ACC112 (cell line): Measurements from ENCODE around the gene STAT5A.
"Not testable (repeated sequence)": the region's sequence is repeated elsewhere in the genome, so short reads cannot be mapped to it uniquely, and the experiment has no call there.

Experiments
- H2AFZ ChIP-seq: fragments of 200-600 bp; sonication (generic); one replicate; pipeline ENCODE4 v1.6.0; 2017; ENCODE audit warnings: antibody characterized with exemption, low read length; ENCODE audit not compliant: unreplicated experiment
- H3K27ac ChIP-seq: fragments of 200-600 bp; sonication (generic); 2 replicates; pipeline ENCODE4 v1.5.1; 2014; ENCODE audit warnings: low read depth, mild to moderate bottlenecking, antibody characterized with exemption, low read length, moderate library complexity
- H3K27me3 ChIP-seq: fragments of 200-600 bp; sonication (generic); 2 replicates; pipeline ENCODE4 v1.6.1; 2014; ENCODE audit warnings: mild to moderate bottlenecking, antibody characterized with exemption, low read length, moderate library complexity, mixed read lengths; ENCODE audit not compliant: insufficient read depth
- H3K36me3 ChIP-seq: fragments of 200-600 bp; sonication (generic); 2 replicates; pipeline ENCODE4 v1.6.1; 2016; ENCODE audit warnings: mild to moderate bottlenecking, antibody characterized with exemption, low read length, moderate library complexity, mixed read lengths; ENCODE audit not compliant: insufficient read depth
- H3K4me1 ChIP-seq: fragments of 200-600 bp; sonication (generic); one replicate; pipeline ENCODE4 v1.6.1; 2016; ENCODE audit warnings: low read length, mixed read lengths; ENCODE audit not compliant: insufficient read depth, unreplicated experiment, control insufficient read depth
- H3K4me3 ChIP-seq: fragments of 200-600 bp; sonication (generic); 2 replicates; pipeline ENCODE4 v1.5.1; 2014; ENCODE audit warnings: mild to moderate bottlenecking, low read depth, low read length
- H3K79me2 ChIP-seq: fragments of 200-600 bp; sonication (generic); one replicate; pipeline ENCODE4 v1.6.0; 2016; ENCODE audit warnings: low read length; ENCODE audit not compliant: control insufficient read depth, unreplicated experiment, insufficient read depth

Gene STAT5A

GRCh38 chr17:42248351-42249179 is 39.7 kb upstream of the STAT5A start:
- Histone ChIP-seq H3K27ac (peak overlapping the region; percentile 60), H3K4me1 (peaks cover 22% of the 10 kb centered on the region), H3K27me3 (no peaks in the 10 kb centered on the region), H3K4me3 (peak overlapping the region; percentile 68), H3K36me3 (no peaks in the 10 kb centered on the region), H2AFZ (peak overlapping the region; percentile 88), H3K79me2 (peaks cover 18% of the 10 kb centered on the region)

DNA sequence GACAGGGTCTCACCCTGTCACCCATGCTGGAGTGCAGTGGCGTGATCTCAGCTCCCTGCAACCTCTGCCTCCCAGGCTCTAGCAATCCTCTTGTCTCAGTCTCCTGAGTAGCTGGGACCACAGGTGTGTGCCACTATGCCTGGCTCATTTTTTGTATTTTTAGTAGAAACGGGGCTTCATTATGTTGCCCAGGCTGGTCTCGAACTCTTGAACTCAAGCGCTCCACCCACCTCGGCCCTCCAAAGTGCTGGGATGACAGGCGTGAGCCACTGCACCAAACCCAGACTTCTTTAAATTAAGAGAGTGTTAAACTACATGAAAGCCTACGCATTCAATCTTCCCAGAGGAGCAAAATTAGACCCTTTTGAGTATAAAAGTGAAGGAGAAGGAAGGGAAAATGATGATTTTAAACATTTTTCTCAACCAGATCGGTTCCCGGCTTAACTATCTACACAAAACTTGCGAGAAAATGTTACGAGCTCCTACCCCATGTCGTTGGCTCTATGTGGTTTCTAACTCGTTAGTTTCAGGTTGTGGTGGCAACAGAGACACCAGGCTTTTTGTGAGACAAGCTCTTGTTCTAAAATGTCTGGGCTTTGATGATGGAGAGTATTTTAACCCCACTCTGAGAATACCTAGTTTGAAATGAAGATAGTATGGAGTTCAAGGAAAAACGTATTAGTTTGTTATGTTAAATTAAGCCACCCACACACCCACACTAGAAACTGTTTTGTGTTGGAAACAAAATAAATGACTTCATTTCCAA is 38.4 kb upstream of the STAT5A start:
- Histone ChIP-seq H3K27me3 (no peaks in the 10 kb centered on the region), H2AFZ (no peak overlapping the region), H3K36me3 (no peaks in the 10 kb centered on the region), H3K27ac (no peak overlapping the region), H3K79me2 (peaks cover 18% of the 10 kb centered on the region), H3K4me3 (no peak overlapping the region), H3K4me1 (peaks cover 22% of the 10 kb centered on the region)

- H3K27me3 ChIP-seq = no peaks in the 10 kb centered on the region
- peaks cover 25% of the 10 kb centered on the region for H3K4me1 ChIP-seq
- H3K27ac ChIP-seq = no peak overlapping the region
- no peak overlapping the region for H2AFZ ChIP-seq
- peaks cover 18% of the 10 kb centered on the region for H3K79me2 ChIP-seq
- H3K4me3 ChIP-seq = no peak overlapping the region
- H3K36me3 ChIP-seq = no peaks in the 10 kb centered on the region
Measured at GRCh38 chr17:42251115-42251514, 37.2 kb upstream of the STAT5A start.

DNA sequence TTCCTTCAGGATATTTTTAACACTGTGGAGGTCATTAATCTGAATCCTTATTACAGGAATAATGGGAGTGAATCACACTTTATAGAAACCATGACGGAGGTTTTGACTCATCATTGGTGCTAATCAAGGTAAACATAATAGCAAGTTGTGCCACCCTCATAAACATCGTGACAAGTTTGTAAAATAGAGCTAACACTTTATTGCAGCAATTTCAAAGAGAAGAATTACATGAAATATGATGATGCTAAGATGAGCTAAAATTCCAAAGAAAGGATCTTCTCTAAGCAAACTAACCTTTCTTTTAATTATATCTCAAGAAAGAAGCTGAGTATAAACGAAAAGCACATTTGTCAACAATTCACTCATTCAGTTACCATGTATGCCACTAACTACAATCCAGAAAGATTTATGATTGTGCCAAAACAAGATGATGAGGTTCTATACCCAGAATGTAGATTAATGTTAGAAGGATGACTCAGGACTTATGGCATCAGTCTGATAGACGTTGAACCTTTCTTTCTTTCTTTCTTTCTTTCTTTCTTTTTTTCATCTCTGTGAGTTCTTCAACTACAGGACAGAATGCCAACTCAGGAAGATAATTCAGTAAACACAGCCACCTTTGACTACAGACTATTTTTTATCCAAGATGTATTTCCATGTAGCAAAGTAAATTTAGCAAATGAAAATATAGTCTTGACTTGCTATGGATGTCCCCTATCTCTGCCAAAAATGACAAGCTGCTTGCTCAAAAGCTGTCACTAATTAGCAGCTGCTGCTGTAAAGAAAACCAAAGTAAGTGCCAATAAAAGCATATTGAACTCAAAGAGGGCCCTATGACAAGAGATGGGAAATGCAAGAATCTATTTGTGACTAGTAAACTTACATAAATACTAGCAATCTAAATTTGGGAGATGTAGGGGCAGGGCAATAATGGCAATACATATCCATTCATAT is 35.4 kb upstream of the STAT5A start:
- no peak overlapping the region for H3K4me3 ChIP-seq
- no peak overlapping the region for H2AFZ ChIP-seq
- peak overlapping the region; percentile 56 for H3K27ac ChIP-seq
- H3K27me3 ChIP-seq = no peaks in the 10 kb centered on the region
- peaks cover 25% of the 10 kb centered on the region for H3K4me1 ChIP-seq
- peaks cover 18% of the 10 kb centered on the region for H3K79me2 ChIP-seq
- H3K36me3 ChIP-seq = no peaks in the 10 kb centered on the region

DNA sequence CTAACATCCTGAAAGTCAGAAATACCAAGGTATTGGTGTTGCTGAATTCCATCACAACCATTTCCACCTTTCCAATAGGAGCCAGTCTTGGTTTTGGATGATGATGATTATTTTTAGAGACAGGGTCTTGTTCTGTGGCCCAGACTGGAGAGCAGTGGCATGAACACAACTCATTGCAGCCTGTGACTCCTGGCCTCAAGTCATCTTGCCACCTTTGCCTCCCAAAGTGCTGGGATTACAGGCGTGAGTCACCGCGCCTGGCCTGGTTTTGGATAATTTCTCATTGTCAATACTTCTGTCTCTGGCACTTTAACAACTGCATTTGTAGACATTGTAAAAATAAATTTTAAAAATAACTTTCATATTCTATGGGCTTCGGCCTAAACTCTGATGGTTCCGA is 34.7 kb upstream of the STAT5A start:
- Histone ChIP-seq H3K79me2 (peaks cover 15% of the 10 kb centered on the region), H3K36me3 (no peaks in the 10 kb centered on the region), H3K27me3 (no peaks in the 10 kb centered on the region), H3K27ac (peak overlapping the region; percentile 56), H2AFZ (no peak overlapping the region), H3K4me3 (no peak overlapping the region), H3K4me1 (peaks cover 21% of the 10 kb centered on the region)

GRCh38 chr17:42255445-42255844 is 32.9 kb upstream of the STAT5A start:
- H3K27ac ChIP-seq = no peak overlapping the region
- H3K36me3 ChIP-seq = no peaks in the 10 kb centered on the region
- peaks cover 9% of the 10 kb centered on the region for H3K79me2 ChIP-seq
- no peak overlapping the region for H2AFZ ChIP-seq
- peaks cover 21% of the 10 kb centered on the region for H3K4me1 ChIP-seq
- H3K27me3 ChIP-seq = no peaks in the 10 kb centered on the region
- no peak overlapping the region for H3K4me3 ChIP-seq

GRCh38 chr17:42260318-42260717 is 28.0 kb upstream of the STAT5A start:
- Histone ChIP-seq H3K27me3 (no peaks in the 10 kb centered on the region), H3K27ac (no peak overlapping the region), H3K4me3 (no peak overlapping the region), H3K4me1 (no peaks in the 10 kb centered on the region), H3K36me3 (no peaks in the 10 kb centered on the region), H2AFZ (no peak overlapping the region), H3K79me2 (no peaks in the 10 kb centered on the region)

DNA sequence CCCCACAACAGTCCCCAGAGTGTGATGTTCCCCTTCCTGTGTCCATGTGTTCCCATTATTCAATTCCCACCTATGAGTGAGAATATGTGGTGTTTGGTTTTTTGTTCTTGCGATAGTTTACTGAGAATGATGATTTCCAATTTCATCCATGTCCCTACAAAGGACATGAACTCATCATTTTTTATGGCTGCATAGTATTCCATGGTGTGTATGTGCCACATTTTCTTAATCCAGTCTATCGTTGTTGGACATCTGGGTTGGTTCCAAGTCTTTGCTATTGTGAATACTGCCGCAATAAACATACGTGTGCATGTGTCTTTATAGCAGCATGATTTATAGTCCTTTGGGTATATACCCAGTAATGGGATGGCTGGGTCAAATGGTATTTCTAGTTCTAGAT is 23.9 kb upstream of the STAT5A start:
- H3K4me1 ChIP-seq = peaks cover 10% of the 10 kb centered on the region
- not testable (repeated sequence) for H3K27me3 ChIP-seq, H2AFZ ChIP-seq, H3K27ac ChIP-seq, H3K79me2 ChIP-seq, H3K36me3 ChIP-seq, H3K4me3 ChIP-seq

DNA sequence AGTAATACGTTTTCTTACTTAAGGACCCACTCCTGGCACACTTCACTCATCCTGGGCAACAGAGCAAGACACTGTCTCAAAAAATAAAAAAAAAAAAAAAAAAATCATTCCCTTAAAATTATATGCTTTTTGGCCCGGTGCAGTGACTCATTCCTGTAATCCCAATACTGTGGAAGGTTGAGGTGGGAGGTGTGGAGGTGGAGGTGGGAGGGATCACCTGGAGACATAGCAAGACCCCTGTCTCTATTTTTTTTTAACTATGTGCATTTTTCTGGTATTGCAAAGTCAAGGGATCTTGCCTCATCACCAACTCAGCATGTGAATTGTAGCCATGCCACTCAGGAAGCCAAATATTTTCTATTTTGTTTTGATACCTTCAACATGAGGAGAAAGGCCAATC is 21.8 kb upstream of the STAT5A start:
- peaks cover 10% of the 10 kb centered on the region for H3K4me1 ChIP-seq
- H3K4me3 ChIP-seq = no peak overlapping the region
- no peaks in the 10 kb centered on the region for H3K27me3 ChIP-seq
- H2AFZ ChIP-seq = no peak overlapping the region
- H3K36me3 ChIP-seq = no peaks in the 10 kb centered on the region
- H3K79me2 ChIP-seq = peaks cover 15% of the 10 kb centered on the region
- peak overlapping the region; percentile 76 for H3K27ac ChIP-seq
